H1 (cell line): ENCODE measurements around the gene SH3D19. TPM values are rescaled to one million over a fixed set of nuclear protein-coding genes. Genes with fewer than 3 reads are reported as not detected.

Source experiments
- CHD7 ChIP-seq: fragments of 300-600 bp; sonication (generic); IDR thresholded peaks from 2 replicates; pipeline ENCODE4 v1.7.1; 2012; ENCODE audit warnings: low read length, moderate library complexity, mild to moderate bottlenecking, inconsistent platforms; ENCODE audit not compliant: insufficient replicate concordance
- POLR2A ChIP-seq, 2 experiments: IDR thresholded peaks; 1 replicate in 1 of 2; 2 replicates in 1 of 2; pipeline ENCODE4 v1.6.1; 2011; ENCODE audit warnings: low read depth in 2 of 2, low read length in 2 of 2, mild to moderate bottlenecking in 2 of 2; ENCODE audit errors: control extremely low read depth in 1 of 2
- polyA plus RNA-seq, 7 experiments: library from polyadenylated mRNA; depleted of rRNA in 3 of 7; stranded (reverse) in 5 of 7; unstranded in 2 of 7; fragments of >200 nt in 5 of 7; fragments of 200-250 nt in 2 of 7; gene quantifications; 1 replicate in 5 of 7; 2 replicates in 1 of 7; 4 replicates in 1 of 7; pipeline versions ENCODE4 v1.2.1 to v1.2.3, GENCODE V29; 2011 to 2013; ENCODE audit warnings: missing spikeins in 2 of 7, mixed read lengths in 2 of 7
- total RNA-seq: library from RNA; stranded (reverse); fragmentation: NEBNext Ultra II Directional; extraction: Animal tissue kit (Norgen Biotek cat#: 25700); gene quantifications from 2 replicates; pipeline ENCODE4 v1.2.1, GENCODE V29; 2021

SH3D19 gene
- total and polyA plus RNA-seq, 2 of the 8 experiments (the other 6 are each of a cell fraction or from before 2014, with no cell fraction given), result 11.7 to 51.3 TPM

DNA sequence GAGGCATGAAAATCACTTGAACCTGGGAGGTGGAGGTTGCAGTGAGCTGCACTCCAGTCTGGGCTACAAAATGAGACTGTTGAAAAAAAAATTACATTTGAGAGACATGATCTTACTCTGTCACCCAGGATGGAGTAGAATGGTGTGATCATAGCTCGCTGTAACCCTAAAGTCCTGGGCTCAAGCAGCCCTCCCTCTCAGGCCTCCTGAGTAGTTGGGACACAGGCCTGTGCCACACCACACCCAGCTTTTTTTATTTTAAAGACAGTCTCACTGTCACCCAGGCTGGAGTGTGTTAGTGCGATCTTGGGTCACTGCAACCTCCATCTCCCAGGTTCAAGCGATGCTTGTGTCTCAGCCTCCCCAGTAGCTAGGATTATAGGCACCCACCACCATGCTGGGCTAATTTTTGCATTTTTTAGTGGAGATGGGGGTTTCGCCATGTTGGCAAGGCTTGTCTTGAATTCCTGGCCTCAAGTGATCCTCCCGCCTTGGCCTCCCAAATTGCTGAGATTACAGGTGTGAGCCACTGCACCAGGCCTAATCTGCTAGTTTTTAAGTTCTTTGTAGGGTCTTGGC lies 219.9 kb downstream of the SH3D19 start (continued):
- TF ChIP-seq CHD7 (peak; percentile 40), POLR2A (IDR thresholded peaks at IDR 0.05; ENCODE audit: control extremely low read depth in 1 of 2, low read depth in 2 of 2, low read length in 2 of 2) (peak; percentile 81 to 83)
